T-helper 17 cell (primary cell): ENCODE results near the gene VWF. TPM values are rescaled to one million over a fixed set of nuclear protein-coding genes. Genes with fewer than 3 reads are reported as not detected.

Source experiments
- ATAC-seq: fragments of 150-1000 bp; cut with Tn5 transposase; 2 replicates; pipeline ENCODE4 v1.10.0; 2021; ENCODE audit warnings: mild to moderate bottlenecking, moderate library complexity
- DNase-seq, 3 donors: peaks; one replicate each; pipeline versions ENCODE4 v3.0.0 to v3.0.0-alpha.2; 2020 to 2021
- H3K9me3 ChIP-seq: one replicate; pipeline ENCODE4 v1.7.0; 2013; ENCODE audit warnings: low read length, mild to moderate bottlenecking; ENCODE audit not compliant: control insufficient read depth, poor library complexity, severe bottlenecking
- H3K27ac Mint-ChIP-seq: one replicate; pipeline ENCODE4 v1.8.0; 2022; ENCODE audit warnings: mild to moderate bottlenecking, moderate library complexity, mixed read lengths
- H3K27me3 Mint-ChIP-seq: one replicate; pipeline ENCODE4 v1.8.0; 2022; ENCODE audit warnings: mixed read lengths
- H3K36me3 Mint-ChIP-seq: one replicate; pipeline ENCODE4 v1.8.0; 2022; ENCODE audit warnings: low read depth, mixed read lengths
- H3K4me1 Mint-ChIP-seq: one replicate; pipeline ENCODE4 v1.8.0; 2022; ENCODE audit warnings: mild to moderate bottlenecking, mixed read lengths
- H3K4me3 Mint-ChIP-seq: one replicate; pipeline ENCODE4 v1.8.0; 2022; ENCODE audit warnings: mild to moderate bottlenecking, moderate library complexity, mixed read lengths
- total RNA-seq, 4 donors: library from RNA in 2 of 4; stranded (reverse) in 2 of 4; gene quantifications; one replicate each; pipeline ENCODE4 v1.2.3 and lab custom pipeline; 2022 to 2026

VWF gene
- total RNA-seq, 2 donors from 2014 or later, result 0.55 to 4.1 TPM

DNA sequence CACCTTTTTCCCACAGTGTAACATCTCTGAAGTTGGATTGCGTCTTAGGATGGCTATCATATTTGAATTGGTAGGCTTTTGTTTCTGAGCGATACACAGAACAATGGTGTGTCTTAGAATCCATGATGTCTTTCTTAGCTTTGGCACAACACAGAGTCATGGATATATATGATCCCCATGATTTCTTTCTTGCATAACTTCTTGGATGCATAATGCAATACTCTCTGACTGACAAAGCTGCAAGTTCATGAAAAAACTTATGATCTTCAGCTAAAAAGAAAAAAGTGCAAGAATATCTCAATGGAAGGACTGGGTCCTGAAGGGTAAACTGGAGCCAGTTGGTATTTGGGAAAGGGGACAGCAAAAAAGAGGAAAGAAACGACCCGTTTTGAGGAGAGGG lies 48.1 kb downstream of the VWF start:
- peak overlapping the region; percentile 28 for H3K4me3 Mint-ChIP-seq
- H3K4me1 Mint-ChIP-seq, result peaks cover 23% of the 10 kb centered on the region
- no peak for ATAC-seq
- no peaks in the 10 kb centered on the region for H3K9me3 ChIP-seq
- H3K27ac Mint-ChIP-seq, result no peak overlapping the region
- H3K27me3 Mint-ChIP-seq, result peaks cover 62% of the 10 kb centered on the region
- DNase-seq, result no peak
- H3K36me3 Mint-ChIP-seq, result no peaks in the 10 kb centered on the region

DNA sequence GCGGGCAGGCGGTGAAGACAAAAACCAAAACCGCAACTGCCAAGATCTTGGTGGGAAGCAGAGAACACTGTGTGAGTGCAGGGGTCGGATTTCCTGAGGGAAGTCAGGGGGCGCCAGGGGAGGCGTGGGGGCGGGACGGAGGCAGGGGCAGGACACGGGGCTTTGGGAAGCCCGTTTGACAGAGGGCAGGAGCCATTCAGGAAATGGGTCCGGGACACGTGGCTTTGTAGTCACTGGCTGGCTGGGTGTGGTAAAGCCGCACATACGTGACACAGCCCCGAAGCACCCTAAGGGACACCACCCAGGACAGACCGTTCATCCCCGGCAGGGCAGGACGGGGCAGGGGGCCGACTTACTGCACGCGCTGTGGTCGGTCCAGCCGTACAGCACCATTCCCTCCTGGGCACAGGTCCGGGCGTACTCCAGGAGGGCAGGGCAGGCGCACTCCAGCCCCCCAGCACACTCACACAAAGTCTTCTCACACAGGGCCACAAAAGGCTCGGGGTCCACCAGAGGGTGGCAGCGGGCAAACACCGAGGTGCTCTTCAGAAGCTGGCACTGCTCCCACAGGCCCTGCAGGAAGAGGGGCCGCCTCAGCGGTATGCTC lies 49.4 kb downstream of the VWF start:
- H3K27ac Mint-ChIP-seq, result peak overlapping the region; percentile 57
- no peak for DNase-seq
- H3K27me3 Mint-ChIP-seq, result peaks cover 49% of the 10 kb centered on the region
- no peaks in the 10 kb centered on the region for H3K9me3 ChIP-seq
- ATAC-seq, result peak; percentile 70
- no peaks in the 10 kb centered on the region for H3K36me3 Mint-ChIP-seq
- peak overlapping the region; percentile 91 for H3K4me3 Mint-ChIP-seq
- H3K4me1 Mint-ChIP-seq, result peaks cover 27% of the 10 kb centered on the region

DNA sequence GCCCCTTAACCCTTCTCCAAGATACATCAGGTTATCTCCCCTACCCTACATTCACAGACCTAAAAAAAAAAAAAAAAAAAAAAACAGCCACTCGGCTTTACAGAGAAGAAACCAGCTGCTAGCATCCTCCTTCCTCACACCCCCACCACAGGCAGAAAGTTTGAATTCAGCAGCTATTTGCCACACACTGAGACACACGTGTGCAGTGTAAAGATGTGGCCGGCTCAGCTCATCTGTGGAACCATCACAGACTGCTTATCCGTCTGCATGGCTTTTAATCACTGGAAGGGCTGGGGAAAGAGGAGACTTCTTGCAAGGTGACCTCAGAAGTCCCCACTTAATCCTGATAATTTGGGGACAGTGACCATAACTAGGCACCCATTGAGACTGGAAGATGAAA lies 50.0 kb downstream of the VWF start:
- H3K4me1 Mint-ChIP-seq, result peaks cover 31% of the 10 kb centered on the region
- H3K27me3 Mint-ChIP-seq, result peaks cover 49% of the 10 kb centered on the region
- peak overlapping the region; percentile 91 for H3K4me3 Mint-ChIP-seq
- no peak for DNase-seq
- H3K36me3 Mint-ChIP-seq, result no peaks in the 10 kb centered on the region
- H3K27ac Mint-ChIP-seq, result peak overlapping the region; percentile 57
- no peaks in the 10 kb centered on the region for H3K9me3 ChIP-seq
- ATAC-seq, result peak; percentile 46

DNA sequence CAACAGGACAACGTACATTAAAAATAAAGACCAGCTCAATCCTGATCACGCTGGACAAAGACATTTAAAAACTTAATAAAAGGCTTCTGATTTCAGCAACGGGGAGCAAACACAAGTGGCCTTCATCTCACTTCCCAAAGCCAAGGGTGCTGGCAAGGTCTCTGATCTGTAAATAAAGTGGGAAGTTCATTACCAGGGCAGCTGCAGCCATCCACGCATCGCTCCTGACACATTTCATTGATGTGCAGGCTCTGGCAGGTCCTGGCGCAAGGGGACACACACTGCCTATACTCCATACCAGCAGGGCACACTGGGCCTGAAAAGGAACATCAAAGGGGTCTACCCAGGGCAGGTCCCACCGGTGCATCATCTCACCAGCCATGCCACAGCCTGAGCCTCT lies 51.0 kb downstream of the VWF start:
- Mint-ChIP-seq H3K27me3 (peaks cover 49% of the 10 kb centered on the region), H3K27ac (no peak overlapping the region), H3K4me3 (no peak overlapping the region), H3K4me1 (peaks cover 35% of the 10 kb centered on the region), H3K36me3 (no peaks in the 10 kb centered on the region)
- no peak for ATAC-seq
- H3K9me3 ChIP-seq, result no peaks in the 10 kb centered on the region
- no peak for DNase-seq

DNA sequence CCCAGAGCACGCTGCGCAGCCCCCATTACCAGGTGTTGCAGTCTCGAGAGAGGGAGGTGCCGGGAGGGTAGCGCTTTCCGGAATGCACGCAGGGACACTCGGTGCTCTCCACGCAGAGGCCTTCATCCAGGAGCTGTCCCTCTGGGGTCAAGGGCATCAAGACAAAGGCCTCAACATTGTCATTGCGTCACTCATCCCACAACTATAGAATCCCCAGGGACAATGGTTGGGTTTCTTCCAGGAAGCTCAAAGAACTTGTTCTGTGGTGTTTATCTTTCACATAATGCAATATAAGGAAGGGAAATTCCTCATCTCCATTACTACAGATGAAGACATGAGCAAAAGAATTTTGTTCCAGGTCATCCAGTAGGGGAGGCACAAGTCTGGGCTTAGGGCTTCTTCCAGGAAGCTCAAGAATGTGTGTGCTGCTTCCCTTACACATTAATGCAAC lies 52.1 kb downstream of the VWF start:
- Mint-ChIP-seq H3K4me3 (no peak overlapping the region), H3K4me1 (peaks cover 36% of the 10 kb centered on the region), H3K27ac (no peak overlapping the region), H3K36me3 (no peaks in the 10 kb centered on the region), H3K27me3 (peaks cover 39% of the 10 kb centered on the region)
- DNase-seq (no peak), ATAC-seq (no peak)
- no peaks in the 10 kb centered on the region for H3K9me3 ChIP-seq

DNA sequence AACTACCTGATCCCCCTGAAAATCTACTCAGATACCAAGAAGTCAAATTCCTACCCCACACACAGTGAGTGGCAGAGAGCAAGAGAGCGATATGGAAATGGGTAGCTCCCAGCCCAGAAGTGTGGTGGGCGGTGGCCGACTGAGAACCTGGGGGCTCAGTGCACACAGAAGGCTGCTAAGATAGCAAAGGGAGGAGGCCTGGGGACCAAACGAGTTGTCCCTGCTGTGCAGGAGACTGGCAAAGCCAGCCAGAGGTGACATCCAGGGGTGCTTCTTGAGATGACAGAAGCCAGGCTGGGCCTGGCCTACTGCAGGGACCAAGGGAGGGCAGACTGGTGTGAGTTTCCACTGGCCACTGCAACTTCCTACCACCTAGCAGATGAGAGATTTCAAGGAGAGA lies 52.9 kb downstream of the VWF start:
- ATAC-seq (no peak), DNase-seq (no peak)
- H3K36me3 Mint-ChIP-seq, result no peaks in the 10 kb centered on the region
- no peak overlapping the region for H3K4me3 Mint-ChIP-seq
- H3K27ac Mint-ChIP-seq, result no peak overlapping the region
- peaks cover 39% of the 10 kb centered on the region for H3K27me3 Mint-ChIP-seq
- H3K9me3 ChIP-seq, result no peaks in the 10 kb centered on the region
- H3K4me1 Mint-ChIP-seq, result peaks cover 36% of the 10 kb centered on the region

DNA sequence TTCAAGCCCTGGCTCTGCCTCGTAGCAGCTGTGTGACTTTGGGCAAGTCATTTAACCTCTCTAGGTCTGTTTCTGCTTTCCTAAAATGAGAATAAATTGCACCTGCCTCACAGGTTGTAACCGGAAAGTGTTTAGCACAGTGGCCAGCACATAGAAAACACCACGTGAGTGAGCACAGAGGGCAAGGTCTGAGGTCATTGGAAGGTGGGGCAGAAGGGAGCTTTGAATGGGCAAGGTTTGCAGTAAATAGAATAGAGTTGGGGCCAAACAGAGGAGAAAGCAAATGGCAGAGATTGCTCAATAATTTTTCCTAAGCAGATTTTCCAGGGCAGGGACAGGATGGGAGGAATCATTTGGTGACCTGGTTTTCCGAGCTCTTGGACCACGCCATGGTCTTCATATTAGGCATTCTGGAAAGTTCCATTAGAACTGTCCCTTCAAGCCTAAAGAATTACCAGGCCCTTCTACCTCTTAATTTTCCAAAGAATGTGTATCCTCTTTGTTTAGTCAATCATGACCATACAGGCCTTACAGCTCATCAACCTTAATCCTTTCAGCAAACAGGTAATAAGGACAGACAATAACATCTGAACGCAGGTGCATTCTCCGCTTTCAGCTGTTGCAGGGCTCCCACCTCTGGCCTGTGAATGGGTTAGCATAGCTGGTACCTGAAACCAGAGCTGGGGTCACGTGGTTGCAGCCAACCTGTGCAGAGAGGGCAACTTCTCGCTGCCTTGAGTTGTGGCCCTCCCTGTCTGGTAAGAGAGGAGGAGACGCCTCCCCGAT lies 53.8 kb downstream of the VWF start:
- Mint-ChIP-seq H3K4me3 (no peak overlapping the region), H3K27me3 (peaks cover 32% of the 10 kb centered on the region), H3K27ac (peak overlapping the region; percentile 4), H3K36me3 (no peaks in the 10 kb centered on the region), H3K4me1 (peaks cover 31% of the 10 kb centered on the region)
- H3K9me3 ChIP-seq, result no peaks in the 10 kb centered on the region
- DNase-seq (no peak), ATAC-seq (no peak)

DNA sequence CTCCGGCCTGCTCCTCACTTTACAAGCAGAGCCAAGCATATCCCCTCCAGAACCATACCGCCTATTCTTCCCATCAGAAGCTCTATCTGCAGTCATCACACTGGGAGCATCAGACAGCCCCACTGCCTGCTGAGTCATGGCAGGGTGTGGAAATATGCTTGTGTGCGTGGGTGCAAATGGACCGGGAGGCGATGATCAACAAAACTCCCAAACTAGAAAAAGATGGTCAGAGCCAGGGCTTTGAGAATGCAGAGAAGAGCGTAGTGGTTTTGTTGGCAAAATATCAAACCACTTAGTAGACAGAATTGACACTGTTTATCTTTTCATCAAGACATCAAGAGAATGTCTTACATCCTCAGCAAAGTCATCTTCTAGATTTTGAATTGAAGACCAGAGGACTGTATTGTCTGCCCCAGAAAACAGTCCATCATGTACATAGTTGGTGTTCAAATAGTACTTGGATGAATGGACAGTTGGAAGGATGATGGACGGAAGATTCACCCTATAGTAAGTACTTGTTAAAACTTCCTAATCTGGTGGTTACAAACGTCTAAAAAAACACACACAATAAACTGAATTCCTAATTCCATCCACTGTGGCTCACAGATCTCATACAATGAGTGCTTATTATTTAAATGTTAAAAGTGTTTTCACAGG lies 54.9 kb downstream of the VWF start:
- Mint-ChIP-seq H3K27me3 (peaks cover 23% of the 10 kb centered on the region), H3K4me1 (peaks cover 21% of the 10 kb centered on the region), H3K27ac (no peak overlapping the region), H3K36me3 (no peaks in the 10 kb centered on the region), H3K4me3 (no peak overlapping the region)
- DNase-seq (no peak), ATAC-seq (peak; percentile 55)
- no peaks in the 10 kb centered on the region for H3K9me3 ChIP-seq

DNA sequence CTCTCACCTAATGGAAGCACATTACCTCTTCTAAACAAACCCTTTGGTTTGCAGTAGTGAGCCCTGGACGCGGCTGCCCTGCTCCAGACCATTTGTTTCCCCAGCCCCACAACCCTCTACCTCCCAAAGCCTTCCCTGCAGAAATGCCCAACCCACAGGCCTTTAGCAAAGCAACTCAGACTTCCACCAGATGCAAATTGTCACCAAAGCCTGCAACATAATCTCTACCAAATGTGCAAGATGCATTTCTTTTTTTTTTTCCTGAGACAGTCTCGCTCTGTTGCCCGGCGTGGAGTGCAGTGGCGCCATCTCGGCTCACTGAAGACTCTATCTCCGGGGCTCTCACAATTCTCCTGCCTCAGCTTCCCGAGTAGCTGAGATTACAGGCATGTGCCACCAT lies 56.2 kb downstream of the VWF start:
- H3K4me3 Mint-ChIP-seq, result no peak overlapping the region
- ATAC-seq, result no peak
- no peaks in the 10 kb centered on the region for H3K36me3 Mint-ChIP-seq
- no peak overlapping the region for H3K27ac Mint-ChIP-seq
- H3K4me1 Mint-ChIP-seq, result peaks cover 17% of the 10 kb centered on the region
- DNase-seq, result no peak
- peaks cover 21% of the 10 kb centered on the region for H3K27me3 Mint-ChIP-seq
- H3K9me3 ChIP-seq, result no peaks in the 10 kb centered on the region

DNA sequence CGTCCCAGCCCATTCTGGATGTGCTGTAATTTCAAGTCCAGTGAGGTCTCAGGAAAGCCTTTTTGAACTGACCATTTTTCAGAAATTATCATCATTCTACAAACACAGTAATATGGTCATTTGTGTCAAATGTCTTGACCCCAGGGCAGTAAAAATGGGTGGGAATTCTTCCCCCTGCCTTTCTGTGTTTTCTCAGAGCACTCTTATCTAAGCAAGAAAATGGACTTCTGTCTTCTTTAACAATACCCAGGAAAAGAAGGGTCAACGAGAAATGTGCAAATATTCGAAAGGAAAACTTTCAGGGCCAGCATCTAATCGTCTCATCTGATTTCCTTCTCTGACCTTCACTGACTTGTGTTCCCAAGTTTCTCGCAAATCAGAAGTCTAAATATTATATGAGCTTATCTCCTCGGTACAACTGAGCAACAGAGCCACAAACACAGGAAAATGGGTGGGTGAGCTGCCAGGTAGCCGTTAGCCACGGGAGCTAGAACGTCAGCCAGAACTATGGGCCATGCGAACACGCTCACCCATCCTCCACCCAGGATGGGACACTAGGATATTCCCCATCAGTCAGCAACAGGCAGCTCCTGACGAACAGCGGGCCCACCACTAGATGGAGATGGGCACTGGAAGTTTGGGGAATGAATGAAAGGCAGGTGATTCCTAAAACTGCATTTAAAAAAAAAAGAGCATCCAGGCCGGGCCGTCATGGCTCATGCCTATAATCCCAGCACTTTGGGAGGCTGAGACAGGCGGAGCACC lies 57.1 kb downstream of the VWF start:
- H3K4me1 Mint-ChIP-seq, result peaks cover 17% of the 10 kb centered on the region
- H3K9me3 ChIP-seq, result no peaks in the 10 kb centered on the region
- H3K27ac Mint-ChIP-seq, result no peak overlapping the region
- DNase-seq (no peak), ATAC-seq (no peak)
- no peaks in the 10 kb centered on the region for H3K36me3 Mint-ChIP-seq
- no peak overlapping the region for H3K4me3 Mint-ChIP-seq
- peaks cover 29% of the 10 kb centered on the region for H3K27me3 Mint-ChIP-seq

DNA sequence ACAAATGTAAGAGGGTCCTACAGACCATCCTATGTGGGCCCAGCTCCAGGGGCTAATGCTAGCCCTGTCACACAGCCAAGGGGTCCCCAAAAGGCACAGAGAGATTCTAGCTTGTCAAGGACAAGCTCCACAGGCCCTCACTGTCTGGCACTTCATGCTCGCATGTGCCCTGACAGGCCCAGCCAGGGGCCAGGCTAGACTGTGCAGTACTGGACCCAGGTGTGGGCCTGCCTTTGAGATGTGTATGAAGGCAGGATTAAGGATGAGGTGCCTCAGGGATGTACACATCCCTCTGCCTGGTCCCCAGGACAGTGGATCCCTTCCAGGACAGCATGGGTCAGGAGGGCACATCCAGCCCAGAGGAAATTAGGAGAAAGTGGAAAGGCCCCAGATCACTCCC lies 57.8 kb downstream of the VWF start:
- ATAC-seq, result no peak
- peaks cover 17% of the 10 kb centered on the region for H3K4me1 Mint-ChIP-seq
- H3K36me3 Mint-ChIP-seq, result no peaks in the 10 kb centered on the region
- H3K9me3 ChIP-seq, result no peaks in the 10 kb centered on the region
- no peak overlapping the region for H3K4me3 Mint-ChIP-seq
- no peak overlapping the region for H3K27ac Mint-ChIP-seq
- peaks cover 26% of the 10 kb centered on the region for H3K27me3 Mint-ChIP-seq
- no peak for DNase-seq

DNA sequence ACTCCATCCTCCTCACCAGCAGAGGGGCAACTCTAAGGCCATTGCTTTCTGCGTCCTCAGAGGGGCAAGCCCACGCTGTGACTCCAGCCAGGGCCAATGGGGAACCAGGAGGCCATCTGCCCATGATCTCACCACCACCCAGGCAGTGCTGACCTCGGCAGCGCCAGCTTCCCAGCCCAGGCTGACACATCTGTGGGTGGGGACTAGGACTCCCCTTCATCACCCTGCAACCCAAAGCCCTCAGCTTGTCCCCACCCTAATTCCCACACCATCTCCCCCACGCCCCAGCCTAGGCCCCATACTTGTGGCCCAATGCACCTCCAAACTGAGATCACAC lies 58.6 kb downstream of the VWF start:
- DNase-seq (no peak), ATAC-seq (no peak)
- peaks cover 17% of the 10 kb centered on the region for H3K4me1 Mint-ChIP-seq
- no peaks in the 10 kb centered on the region for H3K9me3 ChIP-seq
- H3K27me3 Mint-ChIP-seq, result peaks cover 26% of the 10 kb centered on the region
- no peak overlapping the region for H3K27ac Mint-ChIP-seq
- no peaks in the 10 kb centered on the region for H3K36me3 Mint-ChIP-seq
- no peak overlapping the region for H3K4me3 Mint-ChIP-seq
